DMS53 (cell line): ENCODE data around the gene KCP.

Experiments used
- DNase-seq: peaks from one replicate; lab custom pipeline; 2025; lab: John Stamatoyannopoulos, UW

Gene KCP

DNA sequence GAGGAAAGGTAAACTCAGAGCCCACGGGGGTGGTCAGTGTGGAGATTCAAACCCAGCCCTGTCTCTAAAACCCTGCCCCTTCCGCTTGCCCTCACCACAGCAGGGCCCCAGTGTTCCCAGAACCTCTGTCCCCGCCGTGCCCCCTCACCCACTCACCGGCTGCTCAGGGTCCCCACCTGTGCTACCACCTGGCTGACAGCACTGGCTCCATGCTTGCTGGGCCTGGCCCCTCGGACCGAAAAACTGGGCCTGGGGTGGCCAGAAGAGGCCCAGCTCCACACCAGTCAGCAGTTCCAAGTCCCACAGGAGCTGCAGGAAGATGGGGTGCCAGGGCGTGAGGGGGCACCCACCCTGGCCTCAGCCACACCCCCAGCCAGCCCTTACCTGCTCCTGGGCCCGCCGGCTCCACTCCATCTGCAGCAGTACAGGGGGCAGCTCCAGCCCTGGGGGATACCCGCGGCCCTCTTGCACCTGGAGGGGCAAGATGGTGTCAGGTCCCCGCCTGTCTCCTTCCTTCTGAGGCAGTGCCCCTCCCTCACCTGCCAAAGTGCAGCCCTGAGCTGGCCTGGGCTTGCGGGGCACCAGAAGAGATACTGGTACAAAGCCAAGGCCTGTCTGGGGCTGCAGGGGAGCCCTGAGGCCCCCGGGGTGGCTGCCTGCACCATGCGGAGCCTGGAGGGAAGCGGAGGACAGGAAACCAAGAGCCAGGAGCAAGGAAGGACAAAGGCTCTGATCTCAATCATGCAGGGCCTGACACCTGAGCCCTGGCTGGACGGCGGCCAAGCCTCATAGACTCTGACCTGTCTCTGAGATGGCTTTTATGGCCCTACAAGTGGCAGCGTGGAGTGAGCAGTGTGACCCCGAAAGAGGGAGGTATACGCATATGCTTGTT lies 36.1 kb downstream of the KCP start:
- peak; percentile 92 for DNase-seq

DNA sequence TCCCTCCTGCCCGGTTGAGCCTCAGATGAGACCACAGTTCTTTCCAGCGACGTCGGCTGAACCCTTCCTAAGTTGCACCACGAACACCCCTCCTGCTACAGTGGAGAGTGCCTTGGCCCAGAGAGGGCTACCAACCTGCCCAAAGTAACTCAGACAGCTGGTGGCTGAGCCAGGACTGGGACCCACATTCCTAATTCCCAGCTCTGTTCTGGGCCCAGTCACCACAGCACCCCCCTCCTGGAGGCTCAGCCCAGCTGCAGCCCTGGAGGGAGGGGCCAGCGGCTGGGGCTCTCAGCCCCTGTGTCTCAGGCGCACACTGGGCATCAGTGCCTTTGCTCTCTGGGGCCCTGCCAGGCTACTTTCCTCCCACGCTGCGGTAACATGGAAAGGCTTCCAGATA lies 37.3 kb downstream of the KCP start:
- DNase-seq: no peak

DNA sequence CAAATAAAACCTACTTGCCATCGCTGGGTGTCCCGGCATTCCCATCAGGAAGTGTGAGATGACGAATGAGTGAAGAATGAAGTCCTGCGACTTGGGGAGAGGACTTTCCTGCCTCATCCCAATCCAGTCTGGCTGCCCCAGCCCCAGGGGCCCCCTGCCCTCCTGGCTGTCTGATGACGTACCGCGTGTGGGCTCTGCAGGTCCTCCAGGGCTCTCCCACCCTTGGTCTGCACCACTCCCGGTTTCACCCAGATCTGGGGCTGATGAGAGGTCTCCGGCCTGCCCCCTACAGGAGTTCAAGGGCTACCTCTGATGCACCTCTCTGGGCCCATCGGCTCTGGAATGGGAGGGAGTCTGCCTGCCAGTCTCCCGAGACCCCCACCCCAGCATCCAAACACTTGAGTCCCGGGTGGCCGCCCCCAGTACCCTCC lies 38.1 kb downstream of the KCP start:
- DNase-seq: no peak

DNA sequence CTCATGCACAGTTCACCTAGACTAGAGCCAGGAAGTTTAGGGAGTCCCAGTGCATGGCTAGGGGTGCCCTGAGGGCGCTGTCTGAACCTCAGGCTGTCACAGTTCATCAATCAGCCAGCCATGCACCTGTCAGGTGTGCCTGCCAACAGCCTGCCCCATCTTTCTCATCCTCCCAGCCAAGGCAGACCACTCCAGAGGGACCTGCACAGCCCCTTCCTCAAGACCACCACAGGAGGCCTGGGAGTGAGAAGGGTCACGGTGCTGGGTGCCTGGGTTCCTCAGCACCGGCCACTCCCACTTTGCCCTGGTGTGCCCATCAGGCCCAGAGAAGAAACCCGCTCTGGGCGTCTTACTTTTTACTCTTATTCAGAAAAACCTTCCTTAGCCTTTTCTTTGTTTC lies 39.5 kb downstream of the KCP start:
- DNase-seq: no peak

DNA sequence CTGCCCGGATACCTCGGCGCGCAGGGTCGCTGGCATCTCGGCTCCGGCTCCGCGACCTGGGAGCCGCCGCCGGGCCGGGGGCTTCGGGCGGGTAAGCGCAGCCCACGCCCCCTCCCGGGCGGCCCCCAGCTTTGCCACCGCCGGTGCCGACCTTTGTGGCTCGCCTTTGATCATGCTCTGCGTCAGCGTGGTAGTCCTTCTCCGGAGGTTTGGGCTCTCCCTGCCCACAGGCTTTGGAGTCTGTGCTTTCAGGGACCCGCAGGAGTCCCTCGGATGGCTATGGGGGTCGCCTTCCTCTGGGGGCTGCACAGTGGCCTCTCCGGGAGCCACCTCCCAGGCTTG lies 40.6 kb downstream of the KCP start:
- peak; percentile 65 for DNase-seq

DNA sequence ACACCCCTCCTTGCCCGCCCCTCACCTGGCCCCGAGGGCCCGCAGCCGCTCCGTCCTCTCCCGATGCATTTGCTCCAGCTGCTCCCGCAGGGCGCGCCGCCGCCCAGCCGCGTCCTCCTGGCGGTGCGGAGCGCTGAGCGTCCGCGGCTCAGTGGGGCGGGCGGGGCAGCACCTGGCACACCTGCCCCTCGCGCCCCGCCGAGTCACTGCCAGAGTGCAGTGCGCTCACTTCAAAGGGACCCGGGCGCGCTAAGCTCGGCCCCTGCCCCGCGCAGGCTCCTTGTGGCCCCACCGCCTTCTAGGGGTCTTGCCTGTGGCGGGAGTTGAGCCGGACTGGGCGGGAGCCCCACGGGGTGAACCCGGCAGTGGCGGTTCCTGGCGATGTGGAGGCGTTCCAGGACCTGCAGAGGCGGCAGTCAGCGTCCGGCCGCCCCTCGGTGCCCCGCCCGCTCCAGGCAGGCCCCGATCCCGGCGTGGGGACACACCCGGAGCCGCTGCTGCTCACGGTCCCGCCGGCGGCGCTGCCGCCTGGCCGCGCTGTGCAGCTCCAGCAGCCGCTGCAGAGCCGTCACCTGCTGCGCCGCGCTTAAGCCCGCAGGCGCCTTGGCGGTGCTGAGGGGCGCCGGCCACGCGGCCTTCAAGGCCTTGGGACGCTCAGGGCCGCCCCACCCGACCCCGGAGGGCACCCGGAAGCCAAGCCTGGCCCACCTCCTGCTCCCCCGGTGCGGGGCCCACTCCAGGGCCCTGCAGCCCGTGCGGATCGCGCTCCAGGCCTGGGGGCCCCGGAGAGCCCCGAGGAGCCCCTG lies 41.2 kb downstream of the KCP start:
- peak; percentile 92 for DNase-seq

GRCh38 chr7:128868624-128869137 lies 41.8 kb downstream of the KCP start:
- DNase-seq: peak; percentile 85

- DNase-seq: peak; percentile 83
Observed at GRCh38 chr7:128867842-128868623, 42.5 kb downstream of the KCP start.

DNA sequence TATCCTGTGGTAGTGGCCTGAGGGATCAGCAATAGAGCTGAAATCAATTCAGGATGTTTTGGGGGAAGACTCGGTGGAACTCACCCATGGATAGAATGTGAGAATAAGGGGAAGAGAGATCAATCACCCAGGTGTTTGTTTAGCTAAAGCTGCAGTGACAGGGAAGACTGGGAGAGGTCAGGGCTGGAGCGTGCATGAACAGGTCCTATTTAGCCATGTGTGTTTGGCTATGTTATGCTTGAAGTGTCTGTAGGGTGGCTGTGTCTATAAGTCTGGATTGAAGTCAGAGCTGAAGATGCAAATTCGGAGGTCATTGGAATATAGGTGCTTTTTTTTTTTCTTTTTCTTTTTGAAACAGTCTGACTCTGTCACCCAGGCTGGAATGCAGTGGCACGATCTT lies 43.3 kb downstream of the KCP start:
- DNase-seq: peak; percentile 31

DNA sequence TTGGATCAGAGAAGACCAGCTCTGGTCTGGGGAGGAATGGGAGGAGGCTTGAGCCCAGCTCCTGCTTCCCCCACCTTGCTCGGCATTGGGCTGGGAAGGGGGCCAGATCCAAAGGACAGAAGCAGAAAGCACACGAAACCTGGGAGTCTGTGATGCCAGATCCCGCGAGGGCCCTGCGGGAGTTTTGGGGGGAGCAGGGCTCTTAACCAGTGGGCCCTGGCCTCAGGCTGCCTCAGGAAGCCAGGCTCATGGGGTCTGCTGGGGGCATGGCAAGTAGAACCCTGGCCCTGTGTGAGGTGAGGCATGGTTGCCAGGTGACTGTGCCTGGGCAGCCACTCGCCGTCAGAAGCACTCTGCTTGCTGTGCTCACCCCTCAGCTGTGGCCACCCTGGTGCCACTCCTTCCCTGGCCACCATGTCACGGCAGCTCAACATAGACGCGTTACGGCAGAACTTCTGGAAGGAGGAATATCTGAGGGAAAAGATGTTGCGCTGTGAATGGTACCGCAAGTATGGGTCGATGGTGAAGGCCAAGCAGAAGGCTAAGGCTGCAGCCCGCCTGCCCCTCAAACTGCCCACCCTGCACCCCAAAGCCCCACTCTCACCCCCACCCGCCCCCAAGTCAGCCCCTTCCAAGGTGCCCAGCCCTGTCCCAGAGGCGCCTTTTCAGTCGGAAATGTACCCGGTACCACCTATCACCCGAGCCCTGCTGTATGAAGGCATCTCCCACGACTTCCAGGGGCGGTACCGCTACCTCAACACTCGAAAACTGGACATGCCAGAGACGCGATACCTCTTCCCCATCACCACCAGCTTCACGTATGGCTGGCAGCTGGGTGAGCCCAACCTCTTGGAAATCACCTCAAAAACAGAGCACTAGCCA lies 44.3 kb downstream of the KCP start:
- no peak for DNase-seq

GRCh38 chr7:128865303-128865702 lies 45.2 kb downstream of the KCP start:
- no peak for DNase-seq

- DNase-seq: peak; percentile 91
Observed at GRCh38 chr7:128863433-128863989, 47.0 kb downstream of the KCP start.

DNA sequence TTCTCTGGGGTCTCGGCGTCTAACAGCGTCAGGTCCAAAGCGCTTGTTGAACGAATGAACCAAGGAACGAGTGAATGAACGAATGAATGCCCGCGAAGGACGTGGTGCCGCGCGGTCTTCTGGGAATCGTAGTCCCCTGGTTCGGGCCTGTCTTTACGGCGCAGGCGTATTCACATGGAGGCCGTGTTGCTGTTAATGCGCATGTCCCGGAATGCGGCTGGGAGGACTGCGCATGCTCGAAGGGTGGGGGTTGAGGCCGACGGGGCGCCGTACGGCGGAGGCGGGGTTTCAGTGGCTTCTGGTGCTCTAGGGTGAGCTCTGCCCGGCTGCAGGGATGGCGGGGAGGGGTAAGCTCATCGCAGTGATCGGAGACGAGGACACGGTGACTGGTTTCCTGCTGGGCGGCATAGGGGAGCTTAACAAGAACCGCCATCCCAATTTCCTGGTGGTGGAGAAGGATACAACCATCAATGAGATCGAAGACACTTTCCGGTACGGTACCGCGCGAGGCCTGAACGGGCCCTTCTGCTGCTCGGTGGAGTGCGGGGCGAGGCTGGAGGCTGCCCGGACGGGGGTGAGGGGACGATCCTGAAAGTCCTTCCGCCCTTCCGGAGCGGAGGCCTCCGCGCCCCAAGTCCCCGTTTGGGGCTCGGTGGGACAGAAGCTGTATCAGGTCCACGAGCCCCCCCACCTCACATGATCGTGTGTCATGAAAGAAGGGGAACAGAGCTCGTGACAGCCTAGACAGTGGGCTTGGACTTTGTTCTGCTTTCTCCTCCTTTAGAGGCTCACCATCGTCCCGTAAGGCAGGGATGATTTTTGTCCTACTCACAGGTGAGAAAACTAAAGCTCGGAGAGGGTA lies 47.7 kb downstream of the KCP start, which contains the start of gene ATP6V1F:
Gene ATP6V1F (plus strand): TSS at position 286 of the 862 bp plus-strand sequence. CDS start 49 bp downstream, at position 335.
- peak; percentile 99 for DNase-seq

- DNase-seq: no peak
Observed at GRCh38 chr7:128861957-128862570, 48.4 kb downstream of the KCP start.

DNA sequence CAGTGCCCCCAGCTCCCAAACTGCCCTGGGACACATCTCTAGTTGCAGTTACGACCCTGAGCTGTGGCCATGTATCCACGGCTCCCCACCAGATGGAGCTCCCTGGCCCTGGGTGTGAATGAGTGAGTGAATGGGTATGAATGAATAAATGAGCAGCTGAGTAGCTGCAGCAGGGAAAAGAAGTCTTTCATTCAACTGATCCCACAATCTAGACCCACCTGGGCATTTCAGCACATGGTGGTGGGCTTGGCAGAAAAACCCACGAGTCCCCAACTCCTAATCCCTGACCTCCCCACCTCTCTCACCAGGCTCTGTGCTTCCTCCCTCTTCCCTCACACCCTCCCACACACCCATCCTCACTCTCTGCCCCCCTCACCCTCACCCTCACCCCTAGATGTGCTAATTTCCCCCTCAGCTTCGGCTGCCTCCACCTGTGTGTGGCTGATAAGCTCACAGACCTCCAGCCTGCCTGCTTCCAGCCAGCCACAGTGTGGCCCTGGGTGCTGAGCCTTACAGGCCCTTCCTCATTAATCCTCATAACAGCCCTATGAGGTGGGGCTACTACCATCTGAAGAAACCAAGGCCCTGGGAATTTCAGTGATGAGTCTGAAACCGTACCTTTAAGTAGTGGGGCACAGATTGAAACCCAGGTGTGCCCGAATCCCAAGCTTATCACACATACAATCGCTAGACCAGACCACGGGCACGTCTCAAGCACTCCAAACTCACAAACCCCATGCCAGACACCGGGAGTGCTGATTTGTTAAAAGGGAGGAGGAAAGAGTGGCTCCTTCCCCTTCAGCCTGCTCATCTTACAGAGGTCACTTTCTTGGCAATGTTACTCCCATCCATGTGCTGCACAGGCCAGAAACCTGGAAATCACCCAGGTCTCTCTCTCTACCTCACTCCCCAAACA lies 50.1 kb downstream of the KCP start:
- DNase-seq: peak; percentile 25

- no peak for DNase-seq
Observed at GRCh38 chr7:128859232-128860157, 51.0 kb downstream of the KCP start.
